Osteoblast (primary cell): Measurements from ENCODE around the gene GREB1L. TPM values are rescaled to one million over a fixed set of nuclear protein-coding genes. Genes with fewer than 3 reads are reported as not detected.

Source experiments
- DNase-seq: peaks from one replicate; pipeline ENCODE4 v3.0.0; 2011; ENCODE audit warnings: low spot score, mixed read lengths; ENCODE audit not compliant: insufficient read length; ENCODE audit errors: missing footprints
- H2AFZ ChIP-seq: 2 replicates; pipeline ENCODE4 v1.6.0; 2011; ENCODE audit warnings: mild to moderate bottlenecking, low read length
- H3K27ac ChIP-seq: 2 replicates; pipeline ENCODE4 v1.5.1; 2011; ENCODE audit warnings: mild to moderate bottlenecking, low read depth, low read length, moderate library complexity
- H3K27me3 ChIP-seq: 2 replicates; pipeline ENCODE4 v1.6.0; 2012; ENCODE audit warnings: mild to moderate bottlenecking, control low read depth, inconsistent platforms, low read length, moderate library complexity; ENCODE audit not compliant: insufficient read depth
- H3K36me3 ChIP-seq: 2 replicates; pipeline ENCODE4 v1.5.1; 2011; ENCODE audit warnings: mild to moderate bottlenecking, low read length, control low read depth, moderate library complexity; ENCODE audit not compliant: insufficient read depth
- H3K4me1 ChIP-seq: 2 replicates; pipeline ENCODE4 v1.5.1; 2011; ENCODE audit warnings: mild to moderate bottlenecking, low read length, control low read depth, moderate library complexity; ENCODE audit not compliant: insufficient read depth
- H3K4me2 ChIP-seq: 2 replicates; pipeline ENCODE4 v1.6.0; 2011; ENCODE audit warnings: mild to moderate bottlenecking, low read length; ENCODE audit not compliant: insufficient read depth
- H3K4me3 ChIP-seq: fragments of 200-600 bp; sonication (generic); 3 replicates; pipeline ENCODE4 v1.5.1; 2012; ENCODE audit warnings: mild to moderate bottlenecking, low read length, inconsistent platforms; ENCODE audit not compliant: insufficient read depth
- H3K79me2 ChIP-seq: 2 replicates; pipeline ENCODE4 v1.6.0; 2012; ENCODE audit warnings: mild to moderate bottlenecking, low read length, control low read depth, inconsistent platforms; ENCODE audit not compliant: insufficient read depth
- H3K9me3 ChIP-seq: 2 replicates; pipeline ENCODE4 v1.5.1; 2011; ENCODE audit warnings: low read depth, low read length, control low read depth
- H4K20me1 ChIP-seq: 2 replicates; pipeline ENCODE4 v1.6.0; 2012; ENCODE audit warnings: mild to moderate bottlenecking, low read length, control low read depth; ENCODE audit not compliant: insufficient read depth
- CTCF ChIP-seq: IDR thresholded peaks from 2 replicates; pipeline ENCODE4 v1.5.1; 2011; ENCODE audit warnings: mild to moderate bottlenecking, low read depth, low read length, moderate library complexity; ENCODE audit errors: extremely low read depth
- total RNA-seq: library from RNA; depleted of rRNA; stranded (reverse); fragments of >200 nt; gene quantifications from 2 replicates; pipeline ENCODE4 v1.2.3, GENCODE V29; 2012

Gene GREB1L
- total RNA-seq, 1 donor = 0.36 TPM

GRCh38 chr18:21502661-21503060 lies 260.6 kb downstream of the GREB1L start:
- H4K20me1 ChIP-seq = no peaks in the 10 kb centered on the region
- no peak overlapping the region for H3K27ac ChIP-seq
- H3K4me1 ChIP-seq = no peaks in the 10 kb centered on the region
- no peaks in the 10 kb centered on the region for H3K79me2 ChIP-seq
- no peak overlapping the region for H2AFZ ChIP-seq
- H3K4me2 ChIP-seq = no peak overlapping the region
- H3K36me3 ChIP-seq = no peaks in the 10 kb centered on the region
- no peak overlapping the region for H3K4me3 ChIP-seq
- H3K27me3 ChIP-seq = no peaks in the 10 kb centered on the region
- DNase-seq = no peak
- H3K9me3 ChIP-seq = no peaks in the 10 kb centered on the region
- no peak for TF ChIP-seq CTCF

DNA sequence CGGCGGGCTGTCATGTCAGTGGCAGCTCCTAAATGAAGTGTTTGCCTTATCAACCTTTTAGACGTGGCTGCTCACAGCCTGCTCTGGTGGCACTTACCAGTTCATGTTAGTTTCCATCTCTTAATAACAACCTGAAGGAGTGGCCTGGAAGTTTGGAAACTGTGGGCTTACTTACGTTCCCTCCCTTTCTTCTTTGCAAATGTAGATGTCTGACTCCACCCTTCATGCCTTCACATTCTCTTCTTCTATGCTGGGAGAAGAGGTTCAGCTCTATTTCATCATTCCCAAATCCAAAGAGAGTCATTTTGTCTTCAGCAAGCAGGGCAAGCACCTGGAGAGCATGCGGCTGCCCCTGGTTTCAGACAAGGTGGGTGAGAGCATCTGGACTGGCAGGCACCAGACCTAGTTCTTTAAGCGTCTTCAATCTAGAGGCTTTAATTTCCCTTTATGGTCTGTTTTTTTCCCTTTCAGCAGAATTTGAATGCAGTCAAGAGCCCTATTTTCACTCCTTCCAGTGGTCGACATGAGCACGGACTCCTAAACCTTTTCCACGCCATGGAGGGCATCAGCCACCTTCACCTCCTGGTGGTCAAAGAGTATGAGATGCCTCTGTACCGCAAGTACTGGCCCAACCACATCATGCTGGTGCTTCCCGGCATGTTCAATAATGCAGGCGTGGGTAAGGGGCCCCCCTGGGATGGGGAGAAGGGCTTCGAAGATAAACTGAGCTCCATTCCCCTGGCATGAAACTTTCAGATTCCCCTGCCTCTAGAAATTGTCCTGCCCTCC lies 266.1 kb downstream of the GREB1L start:
- H3K4me2 ChIP-seq = no peak overlapping the region
- H3K27ac ChIP-seq = no peak overlapping the region
- no peaks in the 10 kb centered on the region for H4K20me1 ChIP-seq
- TF ChIP-seq CTCF = no peak
- H3K4me3 ChIP-seq = no peak overlapping the region
- H3K27me3 ChIP-seq = no peaks in the 10 kb centered on the region
- H3K79me2 ChIP-seq = no peaks in the 10 kb centered on the region
- no peak overlapping the region for H2AFZ ChIP-seq
- H3K9me3 ChIP-seq = no peaks in the 10 kb centered on the region
- no peaks in the 10 kb centered on the region for H3K4me1 ChIP-seq
- DNase-seq = no peak
- H3K36me3 ChIP-seq = no peaks in the 10 kb centered on the region

GRCh38 chr18:21509062-21509461 lies 267.0 kb downstream of the GREB1L start:
- Histone ChIP-seq H3K27me3 (no peaks in the 10 kb centered on the region), H3K4me3 (no peak overlapping the region), H3K9me3 (no peaks in the 10 kb centered on the region), H3K79me2 (no peaks in the 10 kb centered on the region), H4K20me1 (no peaks in the 10 kb centered on the region), H3K27ac (no peak overlapping the region), H3K36me3 (no peaks in the 10 kb centered on the region), H2AFZ (no peak overlapping the region), H3K4me1 (no peaks in the 10 kb centered on the region), H3K4me2 (no peak overlapping the region)
- DNase-seq = no peak
- no peak for TF ChIP-seq CTCF

DNA sequence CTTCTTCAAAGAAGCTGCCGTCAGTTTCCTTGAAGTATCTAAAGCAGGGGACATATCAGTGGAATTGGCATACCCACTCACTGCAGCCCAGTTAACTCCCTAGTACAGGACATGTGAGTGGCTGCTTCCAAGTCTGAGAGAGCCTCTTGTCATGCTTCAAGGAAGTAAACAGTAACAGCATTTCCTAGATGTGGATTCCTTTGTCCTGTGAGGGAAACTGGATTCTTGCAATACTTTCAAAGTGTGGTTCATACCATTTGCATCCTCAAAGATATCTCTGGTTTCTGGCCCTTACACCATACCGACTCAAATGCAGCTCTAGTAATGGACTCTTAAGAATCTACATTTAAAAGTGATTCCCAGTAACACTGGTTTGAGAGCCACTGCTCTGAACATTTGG lies 271.3 kb downstream of the GREB1L start:
- Histone ChIP-seq H3K4me1 (no peaks in the 10 kb centered on the region), H3K4me3 (no peak overlapping the region), H3K27ac (no peak overlapping the region), H3K36me3 (peaks cover 2% of the 10 kb centered on the region), H3K4me2 (no peak overlapping the region), H3K27me3 (no peaks in the 10 kb centered on the region), H4K20me1 (no peaks in the 10 kb centered on the region), H3K9me3 (no peaks in the 10 kb centered on the region), H2AFZ (no peak overlapping the region), H3K79me2 (no peaks in the 10 kb centered on the region)
- TF ChIP-seq CTCF = no peak
- no peak for DNase-seq
